GM23338 (cell line): ENCODE results near the gene ASCL1. TPM values are rescaled to one million over a fixed set of nuclear protein-coding genes. Genes with fewer than 3 reads are reported as not detected.

Source experiments
- ATAC-seq: fragments of 200-7000 bp; cut with Tn5 transposase; 3 replicates; pipeline ENCODE4 v1.9.1; 2020
- DNase-seq: peaks from one replicate; pipeline ENCODE4 v3.0.0-alpha.2; 2015; ENCODE audit warnings: low spot score
- H2AFZ ChIP-seq: fragments of 200-600 bp; sonication (generic); 2 replicates; pipeline ENCODE4 v1.8.0; 2016; ENCODE audit warnings: antibody characterized with exemption, mild to moderate bottlenecking, moderate library complexity
- H3F3A ChIP-seq: fragments of 200-600 bp; sonication (generic); replicated peaks from 2 replicates; pipeline ENCODE4 v1.8.0; 2017; ENCODE audit warnings: antibody characterized with exemption, mixed run types, low read depth
- H3K27ac ChIP-seq: fragments of 200-600 bp; sonication (generic); 2 replicates; pipeline ENCODE4 v1.6.1; 2016; ENCODE audit warnings: low read depth
- H3K27me3 ChIP-seq: fragments of 200-600 bp; sonication (generic); 2 replicates; pipeline ENCODE4 v1.8.0; 2016; ENCODE audit warnings: mild to moderate bottlenecking, mixed run types, moderate library complexity; ENCODE audit not compliant: insufficient read depth
- H3K36me3 ChIP-seq: fragments of 200-600 bp; sonication (generic); 2 replicates; pipeline ENCODE4 v1.8.0; 2016; ENCODE audit warnings: mild to moderate bottlenecking; ENCODE audit not compliant: insufficient read depth
- H3K4me1 ChIP-seq: fragments of 200-600 bp; sonication (generic); 2 replicates; pipeline ENCODE4 v1.8.0; 2016; ENCODE audit warnings: mild to moderate bottlenecking, moderate library complexity; ENCODE audit not compliant: insufficient read depth
- H3K4me2 ChIP-seq: fragments of 200-600 bp; sonication (generic); 2 replicates; pipeline ENCODE4 v1.7.1; 2017; ENCODE audit warnings: mixed run types
- H3K4me3 ChIP-seq: fragments of 200-600 bp; sonication (generic); 2 replicates; pipeline ENCODE4 v1.6.1; 2016; ENCODE audit warnings: mixed run types
- H3K79me2 ChIP-seq: fragments of 200-600 bp; sonication (generic); replicated peaks from 2 replicates; pipeline ENCODE4 v1.8.0; 2017; ENCODE audit warnings: mild to moderate bottlenecking; ENCODE audit not compliant: insufficient read depth
- H3K9me2 ChIP-seq: fragments of 200-600 bp; sonication (generic); 2 replicates; pipeline ENCODE4 v1.8.0; 2017; ENCODE audit not compliant: insufficient read depth
- H4K20me1 ChIP-seq: fragments of 200-600 bp; sonication (generic); replicated peaks from 2 replicates; pipeline ENCODE4 v1.8.0; 2017; ENCODE audit warnings: mild to moderate bottlenecking; ENCODE audit not compliant: insufficient read depth
- H3K27ac Mint-ChIP-seq: 2 replicates; pipeline ENCODE4 v1.8.0; 2020; ENCODE audit warnings: inconsistent platforms, mild to moderate bottlenecking, moderate library complexity, mixed read lengths
- H3K27me3 Mint-ChIP-seq: 3 replicates; pipeline ENCODE4 v1.8.0; 2022; ENCODE audit warnings: low read depth, mild to moderate bottlenecking, moderate library complexity, mixed read lengths, inconsistent platforms; ENCODE audit not compliant: insufficient read depth, poor library complexity
- H3K36me3 Mint-ChIP-seq: 3 replicates; pipeline ENCODE4 v1.8.0; 2021; ENCODE audit warnings: low read depth, mild to moderate bottlenecking, inconsistent platforms, moderate library complexity, mixed read lengths
- H3K4me1 Mint-ChIP-seq: 3 replicates; pipeline ENCODE4 v1.8.0; 2020; ENCODE audit warnings: mild to moderate bottlenecking, inconsistent platforms, mixed read lengths
- H3K4me3 Mint-ChIP-seq: 3 replicates; pipeline ENCODE4 v1.8.0; 2021; ENCODE audit warnings: moderate library complexity, mild to moderate bottlenecking, inconsistent platforms, mixed read lengths
- H3K9me3 Mint-ChIP-seq: 3 replicates; pipeline ENCODE4 v1.8.0; 2020; ENCODE audit warnings: moderate library complexity, mild to moderate bottlenecking, inconsistent platforms, mixed read lengths
- ETS1 ChIP-seq: IDR thresholded peaks from 2 replicates; pipeline ENCODE4 v1.6.1; 2016; ENCODE audit warnings: antibody characterized with exemption
- NANOG ChIP-seq: IDR thresholded peaks from 2 replicates; pipeline ENCODE4 v1.6.1; 2016; ENCODE audit warnings: antibody characterized with exemption, borderline replicate concordance
- POLR2AphosphoS5 ChIP-seq: IDR thresholded peaks from 2 replicates; pipeline ENCODE4 v1.6.1; 2016; ENCODE audit warnings: antibody characterized with exemption, low read depth
- ZNF114 ChIP-seq: fragments of 250-450 bp; sonication (Bioruptor Pico); IDR thresholded peaks from 2 replicates; pipeline ENCODE4 v1.5.0; 2020; ENCODE audit warnings: mild to moderate bottlenecking, moderate library complexity
- ZNF462 ChIP-seq: fragments of 250-450 bp; sonication (Bioruptor Pico); IDR thresholded peaks from 2 replicates; pipeline ENCODE4 v1.5.0; 2020; ENCODE audit warnings: mild to moderate bottlenecking, moderate library complexity
- polyA plus RNA-seq: library from polyadenylated mRNA; unstranded; fragments of >200 nt; fragmentation: Nextera tagmentation; extraction: Ambion mirVana; gene quantifications from 2 replicates; pipeline ENCODE4 v1.2.1, GENCODE V29; 2016
- total RNA-seq: library from RNA; depleted of rRNA; stranded (reverse); fragments of >200 nt; shearing (Covaris generic); gene quantifications from 2 replicates; pipeline ENCODE4 v1.2.3, GENCODE V29; 2014

Gene ASCL1
- total and polyA plus RNA-seq, 2 experiments from 2014 or later = 0.37 TPM; not detected in 1

DNA sequence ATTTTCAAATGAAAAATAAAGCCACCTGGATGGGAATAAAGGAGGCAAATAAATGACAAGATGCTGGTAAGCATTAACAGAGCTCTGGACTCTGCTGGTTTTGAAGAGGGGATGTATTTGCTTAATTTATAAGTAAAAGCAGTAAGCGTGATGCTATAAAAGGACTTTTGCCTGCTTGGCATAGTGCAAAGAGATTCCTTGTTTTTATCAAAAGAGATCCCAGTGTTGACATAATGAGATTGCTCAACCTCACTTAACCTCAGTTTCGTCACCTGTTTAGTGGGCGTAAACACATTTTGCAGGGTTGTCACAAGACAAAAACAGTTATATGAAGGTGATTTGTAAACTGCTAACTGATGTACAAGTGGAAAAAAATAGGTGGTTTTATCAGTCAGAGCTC, 13.8 kb downstream of the ASCL1 start (continued):
- TF ChIP-seq ETS1 (no peak), ZNF462 (CRISPR knock-in tag) (no peak), ZNF114 (CRISPR knock-in tag) (no peak)

DNA sequence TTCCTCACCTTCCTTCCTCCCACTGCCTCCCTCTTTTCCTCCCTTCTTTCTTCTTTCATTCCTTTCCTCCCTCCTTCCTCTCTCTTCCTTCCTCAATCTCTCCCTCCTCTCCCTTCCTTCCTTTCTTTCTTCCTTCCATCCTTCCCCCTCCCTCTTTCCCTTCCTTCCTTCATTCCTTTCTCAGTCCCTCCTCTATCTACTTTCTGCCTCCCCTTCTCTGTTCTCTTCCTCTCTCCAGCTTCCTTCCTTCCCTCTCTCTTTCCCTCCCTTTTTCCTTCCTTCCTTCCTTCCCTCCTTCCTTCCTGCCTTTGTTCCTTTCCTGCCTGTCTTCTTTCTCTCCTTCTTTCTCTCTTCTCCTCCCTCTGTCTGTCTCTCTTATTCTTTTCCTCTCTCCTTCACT, 16.1 kb downstream of the ASCL1 start:
- no peaks in the 10 kb centered on the region for H3K36me3 Mint-ChIP-seq
- Histone ChIP-seq H3K27me3 (peaks cover 20% of the 10 kb centered on the region), H3K79me2 (no peaks in the 10 kb centered on the region), H3K4me3 (no peak overlapping the region), H3K9me2 (no peaks in the 10 kb centered on the region; the same call in 1 of the 2 replicates), H3K4me2 (no peak overlapping the region), H3K4me1 (peaks cover 4% of the 10 kb centered on the region; the same call in 1 of the 2 replicates), H3K36me3 (no peaks in the 10 kb centered on the region), H2AFZ (no peak overlapping the region), H4K20me1 (no peaks in the 10 kb centered on the region), H3K27ac (no peak overlapping the region), H3F3A (no peaks in the 10 kb centered on the region)
- ATAC-seq = no peak
- DNase-seq = no peak
- no peaks in the 10 kb centered on the region for H3K9me3 Mint-ChIP-seq
- H3K27ac Mint-ChIP-seq = no peak overlapping the region
- peaks cover 7% of the 10 kb centered on the region; the same call in 2 of the 3 replicates for H3K4me1 Mint-ChIP-seq
- no peak overlapping the region for H3K4me3 Mint-ChIP-seq
- H3K27me3 Mint-ChIP-seq = peaks cover 8% of the 10 kb centered on the region
- TF ChIP-seq NANOG (no peak), ETS1 (no peak), POLR2AphosphoS5 (no peak), ZNF462 (CRISPR knock-in tag) (no peak)
